HuH-7 (cell line): ENCODE measurements around the gene OR1D5.
"Not testable (repeated sequence)": the region's sequence is repeated elsewhere in the genome, so short reads cannot be mapped to it uniquely, and the experiment has no call there.

Experiments
- DNase-seq: peaks from one replicate; pipeline ENCODE4 v3.0.0; 2011; ENCODE audit warnings: low spot score

OR1D5 gene

GRCh38 chr17:3032258-3033247 lies 30.9 kb downstream of the OR1D5 start:
- DNase-seq = no peak

GRCh38 chr17:3030852-3031470 lies 32.4 kb downstream of the OR1D5 start:
- DNase-seq = not testable (repeated sequence)

DNA sequence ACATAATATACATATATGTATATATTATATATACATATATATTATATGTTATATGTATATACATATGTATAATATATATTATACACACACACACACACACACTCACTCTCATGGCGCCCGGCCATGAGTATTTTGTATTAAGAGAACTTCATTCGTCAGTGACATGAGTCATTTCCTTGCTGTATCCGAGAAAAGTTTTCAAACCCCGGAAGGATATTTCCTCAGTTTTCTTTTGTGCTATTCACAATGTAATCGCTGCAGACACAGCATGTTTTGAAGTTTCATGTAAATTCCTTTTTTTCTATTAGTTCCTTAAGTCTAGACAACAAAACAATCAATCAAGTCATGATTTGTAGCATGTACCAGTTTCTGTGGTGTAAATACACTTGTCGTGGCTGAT lies 33.3 kb downstream of the OR1D5 start:
- no peak for DNase-seq

- no peak for DNase-seq
Observed at GRCh38 chr17:3029213-3029913, 34.0 kb downstream of the OR1D5 start.

DNA sequence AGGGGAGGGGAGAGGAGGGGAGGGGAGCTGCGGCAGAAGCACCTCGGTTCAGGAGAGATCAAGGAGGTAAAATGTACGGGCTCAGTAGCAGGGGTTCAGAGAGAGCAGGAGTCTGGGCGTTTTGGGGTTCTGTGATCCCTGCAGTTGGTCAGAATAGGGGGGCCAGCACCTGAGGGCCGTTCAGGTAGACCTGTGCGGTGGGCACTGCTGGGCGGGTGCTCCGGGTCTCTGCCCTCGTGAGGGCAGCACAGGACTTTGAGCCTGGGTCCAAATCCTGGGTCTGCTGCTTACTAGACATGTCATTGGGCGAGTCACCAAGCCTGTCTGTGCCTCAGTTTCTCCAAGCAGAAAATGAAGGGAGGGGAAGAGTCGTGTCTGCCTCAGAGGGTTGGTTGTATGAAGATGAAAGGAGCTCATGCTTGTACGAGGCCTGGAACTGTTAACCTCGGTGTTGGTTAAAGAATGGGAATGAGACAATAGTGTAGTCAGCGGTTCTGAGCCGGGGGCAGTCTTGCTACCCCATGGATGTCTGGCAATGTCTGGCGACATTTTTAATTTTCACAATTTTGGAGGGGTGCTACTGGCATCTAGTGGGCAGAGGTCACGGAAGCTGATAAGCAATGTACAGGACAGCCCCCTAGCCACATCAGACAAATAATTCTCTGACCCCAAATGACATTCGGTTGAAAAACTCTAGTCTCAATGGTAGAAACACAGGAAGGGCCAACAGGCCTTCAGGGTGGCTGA lies 35.4 kb downstream of the OR1D5 start:
- no peak for DNase-seq

DNA sequence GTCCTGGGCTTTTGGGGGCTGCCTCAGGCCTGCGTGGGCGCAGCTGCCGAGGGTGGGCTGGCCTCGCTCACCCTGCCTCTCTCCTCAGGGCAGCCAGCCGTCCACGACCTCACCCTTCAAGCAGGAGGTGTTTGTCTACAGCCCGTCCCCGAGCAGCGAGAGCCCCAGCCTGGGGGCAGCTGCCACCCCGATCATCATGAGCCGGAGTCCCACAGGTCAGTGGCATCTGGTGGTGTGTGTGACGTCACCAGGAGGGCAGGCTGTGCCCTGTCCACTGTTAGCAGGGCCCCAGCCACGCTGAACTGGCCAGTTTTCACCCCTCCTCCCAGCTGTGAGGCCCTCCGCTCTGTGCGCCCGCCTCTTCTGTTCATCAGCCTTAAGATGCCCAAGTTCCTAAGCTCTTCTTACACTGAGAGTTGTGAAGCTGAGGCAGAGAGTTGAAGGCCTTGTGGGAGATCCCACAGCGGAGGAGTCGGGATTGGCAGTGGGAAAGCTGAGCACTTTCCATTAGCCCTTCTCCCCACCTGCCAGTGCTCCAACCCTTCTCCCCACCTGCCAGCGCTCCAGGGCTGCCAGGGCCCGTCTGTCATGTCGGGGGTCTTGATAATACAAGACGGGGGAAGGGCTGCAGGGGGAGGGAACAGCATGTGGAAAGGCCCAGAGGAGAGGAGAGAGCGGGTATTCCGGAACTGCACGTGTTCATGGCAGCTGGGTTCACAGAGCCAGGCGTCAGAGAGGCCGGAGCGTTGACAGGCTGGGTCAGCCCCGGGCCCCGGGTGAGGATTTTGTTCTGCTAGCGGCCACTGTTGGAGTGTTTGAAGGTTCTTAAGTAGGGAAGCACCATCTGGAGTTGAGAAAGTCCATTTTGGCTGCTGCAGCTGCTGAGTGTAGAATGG lies 36.3 kb downstream of the OR1D5 start:
- DNase-seq = no peak

DNA sequence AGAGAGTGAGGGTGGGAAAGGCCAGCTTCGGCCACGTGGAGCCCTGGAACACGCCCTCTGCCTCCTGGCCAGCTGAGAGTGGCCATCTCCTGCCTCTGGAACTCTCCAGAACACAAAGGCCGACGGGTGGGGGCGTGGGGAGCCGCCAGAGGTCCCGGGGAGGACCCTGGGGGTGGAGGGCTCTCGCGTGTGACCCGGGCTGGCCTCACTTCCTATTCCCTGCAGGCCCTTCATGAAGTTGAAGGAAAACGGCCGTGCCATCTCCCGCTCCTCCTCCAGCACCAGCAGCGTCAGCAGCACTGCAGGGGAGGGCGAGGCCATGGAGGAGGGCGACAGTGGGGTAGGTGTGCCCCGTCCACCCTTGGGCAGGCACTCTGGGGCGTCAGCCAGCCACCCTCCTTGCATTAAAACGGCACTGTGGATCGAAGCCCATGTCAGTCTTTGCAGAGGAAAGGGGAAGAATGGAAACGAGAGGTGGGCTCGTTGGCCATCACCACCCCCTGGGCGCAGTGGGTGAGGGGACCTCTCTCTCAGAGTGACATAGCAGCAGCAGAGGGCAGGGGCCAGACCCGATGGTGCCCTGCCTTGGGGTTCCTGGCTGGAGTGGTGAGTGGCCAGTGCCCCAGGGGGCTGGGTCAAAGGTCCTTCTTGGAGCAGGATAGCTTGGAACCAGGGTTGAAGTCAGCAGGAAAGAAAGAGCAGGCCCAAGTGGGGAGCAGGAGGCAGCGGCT lies 37.1 kb downstream of the OR1D5 start:
- DNase-seq = no peak

DNA sequence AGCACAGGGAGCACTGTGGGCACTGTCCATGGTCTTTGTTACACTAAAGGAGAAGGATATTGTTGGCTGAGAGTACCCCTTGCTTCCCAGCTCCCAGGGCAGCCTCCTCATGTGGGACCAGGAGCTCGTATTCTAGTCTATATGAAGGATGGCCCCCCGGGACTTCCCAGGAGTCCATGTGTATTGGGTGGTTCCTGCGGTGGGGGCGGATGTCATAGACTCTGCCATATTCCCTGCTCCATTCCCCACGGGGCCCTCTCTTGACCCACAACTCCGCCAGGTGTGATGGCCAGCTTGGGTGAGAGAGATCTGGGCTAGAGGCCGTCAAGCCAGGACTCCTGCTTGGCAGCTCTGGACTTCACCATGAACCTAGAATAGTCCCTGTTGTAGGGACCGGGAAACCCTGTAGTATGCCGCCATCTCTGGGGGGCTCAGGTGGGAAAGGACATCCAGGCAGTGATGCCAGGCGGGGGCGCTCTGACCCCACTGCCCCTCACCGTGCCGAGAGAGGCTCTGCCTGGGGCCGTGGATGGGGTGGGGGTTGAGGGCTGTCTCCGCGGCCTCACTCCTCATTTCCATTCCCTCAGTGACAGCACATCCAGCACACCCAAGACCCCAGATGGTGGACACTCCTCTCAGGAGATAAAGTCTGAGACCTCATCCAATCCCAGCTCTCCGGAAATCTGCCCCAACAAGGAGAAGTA lies 37.8 kb downstream of the OR1D5 start:
- no peak for DNase-seq

GRCh38 chr17:3024346-3024745 lies 39.1 kb downstream of the OR1D5 start:
- no peak for DNase-seq

GRCh38 chr17:3022197-3022596 lies 41.2 kb downstream of the OR1D5 start:
- DNase-seq = no peak

DNA sequence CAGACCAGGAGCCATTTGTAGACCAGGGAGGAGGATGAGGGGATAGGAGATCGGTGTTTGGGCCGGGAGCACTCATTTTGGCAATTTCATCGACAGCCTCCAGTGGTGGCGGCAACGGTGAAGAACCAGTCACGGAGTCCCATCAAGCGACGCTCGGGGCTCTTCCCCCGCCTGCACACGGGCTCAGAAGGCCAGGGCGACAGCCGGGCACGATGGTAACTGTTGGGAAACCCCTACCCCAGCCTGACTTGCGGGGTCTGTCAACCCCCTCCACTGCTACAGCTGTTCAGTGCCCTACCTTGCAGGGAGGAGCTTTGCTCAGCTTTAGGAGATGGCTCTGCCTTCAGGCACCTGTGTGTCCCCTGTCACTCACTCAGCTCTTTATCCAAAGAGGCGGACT lies 43.0 kb downstream of the OR1D5 start:
- no peak for DNase-seq

- no peak for DNase-seq
Observed at GRCh38 chr17:3019761-3020160, 43.6 kb downstream of the OR1D5 start.

GRCh38 chr17:3017936-3018335 lies 45.5 kb downstream of the OR1D5 start:
- DNase-seq = no peak

- no peak for DNase-seq
Observed at GRCh38 chr17:3015890-3016289, 47.5 kb downstream of the OR1D5 start.

DNA sequence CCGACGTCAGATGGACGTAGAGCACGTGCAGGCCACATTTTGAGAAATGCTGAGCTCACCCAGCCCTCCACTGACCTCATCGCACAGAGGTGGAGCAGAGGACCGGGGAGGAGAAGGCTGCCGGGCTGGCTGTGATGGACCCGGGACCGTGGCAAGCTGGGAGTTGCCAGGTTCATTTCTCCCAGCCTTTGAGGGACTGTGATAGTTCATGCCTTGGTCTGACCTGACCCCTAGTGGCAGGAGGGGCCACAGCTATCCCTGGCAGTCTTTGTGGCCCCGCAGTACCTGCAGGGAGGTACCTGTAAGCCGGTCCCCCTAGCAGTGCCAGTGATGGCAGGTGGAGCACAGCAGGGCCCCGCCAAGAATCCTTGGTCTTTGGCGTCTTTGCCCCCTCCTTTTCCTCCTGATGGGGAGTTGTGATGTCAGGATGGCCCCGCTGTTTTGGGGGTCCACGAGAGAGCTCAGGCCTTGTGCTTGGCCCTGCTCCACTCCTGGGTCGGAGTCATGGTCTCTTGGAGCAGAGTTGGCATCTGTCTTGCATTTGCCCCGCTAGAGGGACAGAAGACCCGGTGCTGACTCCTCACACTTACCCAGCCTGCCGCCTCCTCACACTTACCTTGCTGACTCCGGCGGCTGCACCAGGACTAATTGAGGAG lies 50.4 kb downstream of the OR1D5 start:
- peak; percentile 79 for DNase-seq
